AG04450 (cell line): ENCODE measurements around the gene SCMH1. TPM values are rescaled to one million over a fixed set of nuclear protein-coding genes. Genes with fewer than 3 reads are reported as not detected.
A peak's percentile ranks its signal among the peaks of the same experiment; 100 is the strongest.

Experiments used
- CTCF ChIA-PET: fragments of 300-600, 350-600 bp; formaldehyde crosslinking; extraction: SDS; loops from one replicate; lab custom pipeline; 2022; ENCODE audit warnings: antibody characterized with exemption, inconsistent platforms; lab: Charles Lee
- POLR2A ChIA-PET: fragments of 350-600 bp; formaldehyde crosslinking; extraction: SDS; loops from one replicate; lab custom pipeline; 2021; ENCODE audit warnings: antibody characterized with exemption, inconsistent platforms; lab: Yijun Ruan, JAX
- DNase-seq: peaks from one replicate; pipeline ENCODE4 v3.0.0-alpha.2; 2011; ENCODE audit warnings: low read depth, low spot score
- H3K27ac ChIP-seq: one replicate; pipeline ENCODE4 v1.5.1; 2012; ENCODE audit warnings: low read depth, low read length, control low read depth
- H3K27me3 ChIP-seq: one replicate; pipeline ENCODE4 v1.6.0; 2012; ENCODE audit warnings: low read length; ENCODE audit not compliant: control insufficient read depth, insufficient read depth
- H3K4me3 ChIP-seq: 2 replicates; pipeline ENCODE4 v1.5.1; 2011; ENCODE audit warnings: mild to moderate bottlenecking, low read depth, low read length, control low read depth
- H3K9me3 ChIP-seq: 2 replicates; pipeline ENCODE4 v1.5.1; 2012; ENCODE audit warnings: low read length; ENCODE audit not compliant: control insufficient read depth, insufficient read depth
- CTCF ChIP-seq: IDR thresholded peaks from 2 replicates; pipeline ENCODE4 v1.5.1; 2011; ENCODE audit warnings: low read depth, low read length, control low read depth, inconsistent platforms
- polyA plus RNA-seq: library from polyadenylated mRNA; depleted of rRNA; stranded (reverse); fragments of >200 nt; gene quantifications from 2 replicates; pipeline ENCODE4 v1.2.3, GENCODE V29; 2011

The SCMH1 gene
- polyA plus RNA-seq, 1 experiment = 32.1 TPM

GRCh38 chr1:41245659-41246058 lies 3.6 kb upstream of the SCMH1 start:
- Histone ChIP-seq H3K27me3 (no peaks in the 10 kb centered on the region), H3K27ac (no peak overlapping the region), H3K9me3 (no peaks in the 10 kb centered on the region; the same call in 1 of the 2 replicates), H3K4me3 (no peak overlapping the region)
- ChIA-PET POLR2A (no interaction called here), CTCF (interaction anchor here (1.0 kb wide), 1 partner anchor 11 kb away, joined by 3 read pairs; no protein-coding TSS in a partner anchor)
- DNase-seq = no peak
- no peak for TF ChIP-seq CTCF

- Histone ChIP-seq H3K9me3 (no peaks in the 10 kb centered on the region; the same call in 1 of the 2 replicates), H3K27me3 (no peaks in the 10 kb centered on the region), H3K4me3 (no peak overlapping the region; the same call in 1 of the 2 replicates), H3K27ac (no peak overlapping the region)
- no peak for DNase-seq
- ChIA-PET CTCF (no interaction called here), POLR2A (no interaction called here)
- TF ChIP-seq CTCF = no peak
Measured at GRCh38 chr1:41243079-41243385, 926 bp upstream of the SCMH1 start.

- Histone ChIP-seq H3K4me3 (peak overlapping the region; percentile 65), H3K27me3 (no peaks in the 10 kb centered on the region), H3K9me3 (no peaks in the 10 kb centered on the region; the same call in 1 of the 2 replicates), H3K27ac (peak overlapping the region; percentile 49)
- TF ChIP-seq CTCF = no peak
- ChIA-PET CTCF (no interaction called here), POLR2A (no interaction called here)
- no peak for DNase-seq
Measured at GRCh38 chr1:41242342-41243078, 404 bp upstream of the SCMH1 start.

- no peak for DNase-seq
- Histone ChIP-seq H3K27ac (peak overlapping the region; percentile 74), H3K27me3 (no peaks in the 10 kb centered on the region), H3K9me3 (no peaks in the 10 kb centered on the region; the same call in 1 of the 2 replicates), H3K4me3 (peak overlapping the region; percentile 62)
- CTCF ChIA-PET = interaction anchor here (0.7 to 1.1 kb wide), 5 partner anchors 120 to 252 kb away, joined by 3 to 4 read pairs (median 3); no protein-coding TSS in a partner anchor
- TF ChIP-seq CTCF = no peak
- POLR2A ChIA-PET = interaction anchor here (1.2 kb wide), 1 partner anchor 89 kb away, joined by 3 read pairs; no protein-coding TSS in a partner anchor
Measured at GRCh38 chr1:41241354-41241748, 755 bp downstream of the SCMH1 start.

GRCh38 chr1:41240781-41241353 lies 1.2 kb downstream of the SCMH1 start:
- Histone ChIP-seq H3K4me3 (peak overlapping the region; percentile 62), H3K27ac (peak overlapping the region; percentile 74), H3K9me3 (no peaks in the 10 kb centered on the region; the same call in 1 of the 2 replicates), H3K27me3 (no peaks in the 10 kb centered on the region)
- ChIA-PET CTCF (interaction anchor here (0.6 to 1.1 kb wide), 13 partner anchors 25 to 252 kb away, joined by 3 to 9 read pairs (median 4); no protein-coding TSS in a partner anchor), POLR2A (interaction anchor here (1.2 kb wide), 1 partner anchor 88 kb away, joined by 3 read pairs; no protein-coding TSS in a partner anchor)
- TF ChIP-seq CTCF = no peak
- DNase-seq = no peak
